ENCODE data around the gene NACC1. TPM values are rescaled to one million over a fixed set of nuclear protein-coding genes. Genes with fewer than 3 reads are reported as not detected.

NACC1 gene
- total and polyA plus RNA-seq, 4 donors, result 0.86 to 24.7 (median 17.7) TPM

GRCh38 chr19:13134626-13135025 is 16.6 kb downstream of the NACC1 start:
- 98% methylated on average over 3 of the region's 3 CpGs for WGBS
- H3K9me3 ChIP-seq (ENCODE audit: control insufficient read depth in 4 of 4, low read length in 3 of 4), result no peaks in the 10 kb centered on the region
- DNase-seq (ENCODE audit: low spot score), result no peak
- peaks cover 12 to 39% (median 13%) of the 10 kb centered on the region in 4 donors for H3K36me3 ChIP-seq (ENCODE audit: control insufficient read depth in 4 of 4, insufficient read depth in 3 of 4, low read depth in 1 of 4, low read length in 3 of 4)
- no peak overlapping the region for H3K4me3 ChIP-seq (ENCODE audit: low read depth in 1 of 3, low read length in 3 of 3)
- TF ChIP-seq SP1 (IDR thresholded peaks at IDR 0.05) (no peak), TAF1 (conservative IDR thresholded peaks at IDR 0.05) (no peak), GABPA (IDR thresholded peaks at IDR 0.05 in 1 of 2, conservative IDR thresholded peaks at IDR 0.05 in 1 of 2) (no peak), EGR1 (IDR thresholded peaks at IDR 0.05; ENCODE audit: low read depth in 2 of 2) (no peak), CTCF (IDR thresholded peaks at IDR 0.05; ENCODE audit: low read depth, low read length, missing input control) (no peak), HNF4A (conservative IDR thresholded peaks at IDR 0.05) (no peak), YY1 (IDR thresholded peaks at IDR 0.05) (no peak), RXRA (IDR thresholded peaks at IDR 0.05) (no peak), ATF3 (IDR thresholded peaks at IDR 0.05) (no peak), REST (IDR thresholded peaks at IDR 0.05) (no peak), JUND (IDR thresholded peaks at IDR 0.05) (no peak), NR2F2 (IDR thresholded peaks at IDR 0.05) (no peak), RAD21 (IDR thresholded peaks at IDR 0.05) (no peak)
- H3K27me3 ChIP-seq (ENCODE audit: control insufficient read depth in 4 of 4, insufficient read depth in 4 of 4, low read length in 3 of 4), result no peaks in the 10 kb centered on the region
- no peak overlapping the region for H3K27ac ChIP-seq (ENCODE audit: low read depth in 1 of 2, low read length in 2 of 2)
- no peaks in the 10 kb centered on the region for H3K4me1 ChIP-seq (ENCODE audit: control insufficient read depth in 4 of 4, insufficient read depth in 4 of 4, low read length in 3 of 4)
- H3K9ac ChIP-seq (ENCODE audit: low read depth in 1 of 2, low read length in 2 of 2), result no peak overlapping the region

- H3K27ac ChIP-seq (ENCODE audit: low read depth in 1 of 2, low read length in 2 of 2), result no peak overlapping the region
- H3K9me3 ChIP-seq (ENCODE audit: control insufficient read depth in 4 of 4, low read length in 3 of 4), result no peaks in the 10 kb centered on the region
- no peaks in the 10 kb centered on the region for H3K4me1 ChIP-seq (ENCODE audit: control insufficient read depth in 4 of 4, insufficient read depth in 4 of 4, low read length in 3 of 4)
- H3K36me3 ChIP-seq (ENCODE audit: control insufficient read depth in 4 of 4, insufficient read depth in 3 of 4, low read depth in 1 of 4, low read length in 3 of 4), result peaks cover 12 to 39% (median 15%) of the 10 kb centered on the region in 4 donors
- no peak overlapping the region for H3K9ac ChIP-seq (ENCODE audit: low read depth in 1 of 2, low read length in 2 of 2)
- TF ChIP-seq NR2F2 (IDR thresholded peaks at IDR 0.05), result no peak
- no peak overlapping the region for H3K4me3 ChIP-seq (ENCODE audit: low read depth in 1 of 3, low read length in 3 of 3)
- DNase-seq (ENCODE audit: low spot score), result no peak
- WGBS, result 96% methylated on average over 60 of the region's 60 CpGs
- no peaks in the 10 kb centered on the region for H3K27me3 ChIP-seq (ENCODE audit: control insufficient read depth in 4 of 4, insufficient read depth in 4 of 4, low read length in 3 of 4)
Measured at GRCh38 chr19:13135068-13136062, 17.3 kb downstream of the NACC1 start.
